Liver (tissue), 9 donors: ENCODE measurements around the gene MAP3K19. TPM values are rescaled to one million over a fixed set of nuclear protein-coding genes. Genes with fewer than 3 reads are reported as not detected.
"Not testable (repeated sequence)": the region's sequence is repeated elsewhere in the genome, so short reads cannot be mapped to it uniquely, and the experiment has no call there.

Experiments
- DNase-seq: peaks from one replicate; pipeline ENCODE4 v3.0.0-alpha.2; 2017; ENCODE audit warnings: low spot score
- H3K27ac ChIP-seq, 2 donors: one replicate each; pipeline ENCODE4 v1.7.0; 2013; ENCODE audit warnings: inconsistent platforms in 2 of 2, low read length in 2 of 2, control low read depth in 1 of 2, low read depth in 1 of 2, mild to moderate bottlenecking in 1 of 2
- H3K27me3 ChIP-seq, 4 donors: one replicate each; pipeline versions ENCODE4 v1.6.1 to v1.7.0; 2013; ENCODE audit warnings: low read length in 3 of 4, inconsistent platforms in 1 of 4, mild to moderate bottlenecking in 1 of 4, moderate library complexity in 1 of 4; ENCODE audit not compliant: control insufficient read depth in 4 of 4, insufficient read depth in 4 of 4
- H3K36me3 ChIP-seq, 4 donors: one replicate each; pipeline versions ENCODE4 v1.6.1 to v1.7.0; 2013; ENCODE audit warnings: low read length in 3 of 4, mild to moderate bottlenecking in 3 of 4, low read depth in 1 of 4, moderate library complexity in 1 of 4; ENCODE audit not compliant: control insufficient read depth in 4 of 4, insufficient read depth in 3 of 4
- H3K4me1 ChIP-seq, 4 donors: one replicate each; pipeline versions ENCODE4 v1.6.1 to v1.7.0; 2013; ENCODE audit warnings: low read length in 3 of 4, mild to moderate bottlenecking in 3 of 4, moderate library complexity in 1 of 4; ENCODE audit not compliant: control insufficient read depth in 4 of 4, insufficient read depth in 4 of 4
- H3K4me3 ChIP-seq, 3 donors: one replicate each; pipeline versions ENCODE4 v1.6.1 to v1.7.0; 2013; ENCODE audit warnings: low read length in 3 of 3, control low read depth in 1 of 3, low read depth in 1 of 3, mild to moderate bottlenecking in 1 of 3
- H3K9ac ChIP-seq, 2 donors: one replicate each; pipeline ENCODE4 v1.7.0; 2013; ENCODE audit warnings: low read length in 2 of 2, mild to moderate bottlenecking in 2 of 2, moderate library complexity in 2 of 2, control low read depth in 1 of 2, low read depth in 1 of 2
- H3K9me3 ChIP-seq, 4 donors: one replicate each; pipeline versions ENCODE4 v1.6.1 to v1.7.0; 2013; ENCODE audit warnings: low read length in 3 of 4; ENCODE audit not compliant: control insufficient read depth in 4 of 4
- EGR1 ChIP-seq, 2 donors: IDR thresholded peaks; 2 replicates each; pipeline ENCODE4 v1.6.1; 2016 to 2018; ENCODE audit warnings: antibody characterized with exemption in 2 of 2, low read depth in 2 of 2
- FOXA1 ChIP-seq: IDR thresholded peaks from 2 replicates; pipeline ENCODE4 v1.6.1; 2016; ENCODE audit warnings: antibody characterized with exemption
- FOXA2 ChIP-seq: IDR thresholded peaks from 2 replicates; pipeline ENCODE4 v1.6.1; 2016; ENCODE audit warnings: antibody characterized with exemption
- GABPA ChIP-seq, 2 donors: IDR thresholded peaks in 1 of 2; conservative IDR thresholded peaks in 1 of 2; 2 replicates each; pipeline ENCODE4 v1.6.1; 2016; ENCODE audit warnings: antibody characterized with exemption in 2 of 2, mild to moderate bottlenecking in 1 of 2, moderate library complexity in 1 of 2
- HNF4A ChIP-seq, 2 donors: conservative IDR thresholded peaks; 2 replicates each; pipeline ENCODE4 v1.6.1; 2016; ENCODE audit warnings: antibody characterized with exemption in 2 of 2, mild to moderate bottlenecking in 2 of 2
- HNF4G ChIP-seq: IDR thresholded peaks from 2 replicates; pipeline ENCODE4 v1.6.1; 2016; ENCODE audit warnings: antibody characterized with exemption
- JUND ChIP-seq, 2 donors: IDR thresholded peaks; 2 replicates each; pipeline ENCODE4 v1.6.1; 2016; ENCODE audit warnings: antibody characterized with exemption in 2 of 2
- NR2F2 ChIP-seq: IDR thresholded peaks from 2 replicates; pipeline ENCODE4 v1.6.1; 2016; ENCODE audit warnings: antibody characterized with exemption
- RAD21 ChIP-seq, 2 donors: IDR thresholded peaks; 2 replicates each; pipeline ENCODE4 v1.6.1; 2016; ENCODE audit warnings: antibody characterized with exemption in 2 of 2, mild to moderate bottlenecking in 2 of 2
- RXRA ChIP-seq, 2 donors: IDR thresholded peaks; 2 replicates each; pipeline ENCODE4 v1.6.1; 2017 to 2018; ENCODE audit warnings: antibody characterized with exemption in 2 of 2, mild to moderate bottlenecking in 1 of 2
- SP1 ChIP-seq: IDR thresholded peaks from 2 replicates; pipeline ENCODE4 v1.6.1; 2018; ENCODE audit warnings: antibody characterized with exemption, mild to moderate bottlenecking
- TAF1 ChIP-seq: conservative IDR thresholded peaks from 2 replicates; pipeline ENCODE4 v1.6.1; 2016; ENCODE audit warnings: antibody characterized with exemption, mild to moderate bottlenecking
- YY1 ChIP-seq: IDR thresholded peaks from 2 replicates; pipeline ENCODE4 v1.6.1; 2016; ENCODE audit warnings: antibody characterized with exemption, mild to moderate bottlenecking
- WGBS: extraction: QIAGEN DNeasy Blood & Tissue Kit; methylation state at CpG from one replicate; pipeline ENCODE4 v1.1.7; 2013; 5-methylcytosine and 5-hydroxymethylcytosine counted together
- polyA plus RNA-seq, 2 donors: library from polyadenylated mRNA; stranded (reverse) in 1 of 2; unstranded in 1 of 2; fragments of 200-250 nt in 1 of 2; fragments of >200 nt in 1 of 2; fragmentation: Nextera tagmentation in 1 of 2; extraction: Ambion mirVana in 1 of 2; gene quantifications; one replicate each; pipeline versions ENCODE4 v1.2.1 to v1.2.3, GENCODE V29; 2013 to 2015
- total RNA-seq, 2 donors: library from RNA; depleted of rRNA; stranded (reverse); fragments of >200 nt; gene quantifications; one replicate each; pipeline ENCODE4 v1.2.3, GENCODE V29; 2014
- TF ChIP-seq, protein P1 (sequence below): IDR thresholded peaks from 2 replicates; pipeline ENCODE4 v1.6.1; 2016; ENCODE audit warnings: antibody characterized with exemption, mild to moderate bottlenecking
- TF ChIP-seq, protein P2 (sequence below): fragments of 150-350 bp; IDR thresholded peaks from 2 replicates; pipeline ENCODE4 v1.5.1; 2017; ENCODE audit warnings: improper control_type of control experiment, low read depth, low read length; ENCODE audit not compliant: missing input control
- TF ChIP-seq, protein P3 (sequence below): IDR thresholded peaks from 2 replicates; pipeline ENCODE4 v1.6.1; 2016; ENCODE audit warnings: antibody characterized with exemption
- TF ChIP-seq, protein P4 (sequence below): IDR thresholded peaks from 2 replicates; pipeline ENCODE4 v1.6.1; 2016; ENCODE audit warnings: antibody characterized with exemption
- TF ChIP-seq, protein P5 (sequence below): IDR thresholded peaks from 2 replicates; pipeline ENCODE4 v1.6.1; 2016; ENCODE audit warnings: antibody characterized with exemption
- donor health status: healthy.
- donor health status: healthy.
- donor health status: healthy.
- donor health status: healthy.
- donor health status: healthy.

Gene MAP3K19
- total and polyA plus RNA-seq, 4 donors: not detected

DNA sequence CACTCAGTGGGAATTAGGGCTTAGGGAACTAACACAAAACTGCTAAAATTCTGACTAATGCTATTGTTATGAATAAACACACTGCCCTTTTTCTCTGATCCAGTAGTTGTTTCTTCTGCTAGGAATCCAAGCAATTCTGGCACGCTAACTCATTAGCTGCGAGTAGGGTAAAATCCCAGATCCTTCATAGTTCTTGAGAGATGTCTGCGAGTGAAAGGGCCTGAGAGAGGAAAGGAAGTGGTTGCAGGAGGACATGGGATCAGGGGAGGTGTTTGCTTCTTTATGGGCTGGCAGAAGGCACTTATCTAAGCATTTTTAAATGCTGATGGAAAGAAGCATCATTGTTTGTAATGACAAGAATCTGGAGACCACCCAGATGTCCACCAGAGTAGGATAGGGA lies 9.4 kb downstream of the MAP3K19 start:
- Histone ChIP-seq H3K9ac (no peak overlapping the region), H3K27me3 (no peaks in the 10 kb centered on the region), H3K4me3 (no peak overlapping the region), H3K36me3 (no peaks in the 10 kb centered on the region), H3K27ac (no peak overlapping the region), H3K4me1 (no peaks in the 10 kb centered on the region), H3K9me3 (no peaks in the 10 kb centered on the region)
- 85% methylated on average over 3 of the region's 3 CpGs for WGBS
- TF ChIP-seq GABPA (IDR thresholded peaks at IDR 0.05 in 1 of 2, conservative IDR thresholded peaks at IDR 0.05 in 1 of 2) (no peak), RAD21 (IDR thresholded peaks at IDR 0.05) (no peak), FOXA1 (no peak), FOXA2 (no peak), HNF4A (conservative IDR thresholded peaks at IDR 0.05) (no peak), YY1 (no peak), HNF4G (no peak), RXRA (IDR thresholded peaks at IDR 0.05) (no peak), NR2F2 (no peak), SP1 (no peak), JUND (IDR thresholded peaks at IDR 0.05) (no peak), EGR1 (IDR thresholded peaks at IDR 0.05; ENCODE audit: low read depth in 2 of 2) (no peak), TAF1 (no peak)
- TF ChIP-seq, protein P1, sequence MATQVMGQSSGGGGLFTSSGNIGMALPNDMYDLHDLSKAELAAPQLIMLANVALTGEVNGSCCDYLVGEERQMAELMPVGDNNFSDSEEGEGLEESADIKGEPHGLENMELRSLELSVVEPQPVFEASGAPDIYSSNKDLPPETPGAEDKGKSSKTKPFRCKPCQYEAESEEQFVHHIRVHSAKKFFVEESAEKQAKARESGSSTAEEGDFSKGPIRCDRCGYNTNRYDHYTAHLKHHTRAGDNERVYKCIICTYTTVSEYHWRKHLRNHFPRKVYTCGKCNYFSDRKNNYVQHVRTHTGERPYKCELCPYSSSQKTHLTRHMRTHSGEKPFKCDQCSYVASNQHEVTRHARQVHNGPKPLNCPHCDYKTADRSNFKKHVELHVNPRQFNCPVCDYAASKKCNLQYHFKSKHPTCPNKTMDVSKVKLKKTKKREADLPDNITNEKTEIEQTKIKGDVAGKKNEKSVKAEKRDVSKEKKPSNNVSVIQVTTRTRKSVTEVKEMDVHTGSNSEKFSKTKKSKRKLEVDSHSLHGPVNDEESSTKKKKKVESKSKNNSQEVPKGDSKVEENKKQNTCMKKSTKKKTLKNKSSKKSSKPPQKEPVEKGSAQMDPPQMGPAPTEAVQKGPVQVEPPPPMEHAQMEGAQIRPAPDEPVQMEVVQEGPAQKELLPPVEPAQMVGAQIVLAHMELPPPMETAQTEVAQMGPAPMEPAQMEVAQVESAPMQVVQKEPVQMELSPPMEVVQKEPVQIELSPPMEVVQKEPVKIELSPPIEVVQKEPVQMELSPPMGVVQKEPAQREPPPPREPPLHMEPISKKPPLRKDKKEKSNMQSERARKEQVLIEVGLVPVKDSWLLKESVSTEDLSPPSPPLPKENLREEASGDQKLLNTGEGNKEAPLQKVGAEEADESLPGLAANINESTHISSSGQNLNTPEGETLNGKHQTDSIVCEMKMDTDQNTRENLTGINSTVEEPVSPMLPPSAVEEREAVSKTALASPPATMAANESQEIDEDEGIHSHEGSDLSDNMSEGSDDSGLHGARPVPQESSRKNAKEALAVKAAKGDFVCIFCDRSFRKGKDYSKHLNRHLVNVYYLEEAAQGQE: no peak
- TF ChIP-seq, protein P2, sequence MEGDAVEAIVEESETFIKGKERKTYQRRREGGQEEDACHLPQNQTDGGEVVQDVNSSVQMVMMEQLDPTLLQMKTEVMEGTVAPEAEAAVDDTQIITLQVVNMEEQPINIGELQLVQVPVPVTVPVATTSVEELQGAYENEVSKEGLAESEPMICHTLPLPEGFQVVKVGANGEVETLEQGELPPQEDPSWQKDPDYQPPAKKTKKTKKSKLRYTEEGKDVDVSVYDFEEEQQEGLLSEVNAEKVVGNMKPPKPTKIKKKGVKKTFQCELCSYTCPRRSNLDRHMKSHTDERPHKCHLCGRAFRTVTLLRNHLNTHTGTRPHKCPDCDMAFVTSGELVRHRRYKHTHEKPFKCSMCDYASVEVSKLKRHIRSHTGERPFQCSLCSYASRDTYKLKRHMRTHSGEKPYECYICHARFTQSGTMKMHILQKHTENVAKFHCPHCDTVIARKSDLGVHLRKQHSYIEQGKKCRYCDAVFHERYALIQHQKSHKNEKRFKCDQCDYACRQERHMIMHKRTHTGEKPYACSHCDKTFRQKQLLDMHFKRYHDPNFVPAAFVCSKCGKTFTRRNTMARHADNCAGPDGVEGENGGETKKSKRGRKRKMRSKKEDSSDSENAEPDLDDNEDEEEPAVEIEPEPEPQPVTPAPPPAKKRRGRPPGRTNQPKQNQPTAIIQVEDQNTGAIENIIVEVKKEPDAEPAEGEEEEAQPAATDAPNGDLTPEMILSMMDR: no peak
- TF ChIP-seq, protein P3, sequence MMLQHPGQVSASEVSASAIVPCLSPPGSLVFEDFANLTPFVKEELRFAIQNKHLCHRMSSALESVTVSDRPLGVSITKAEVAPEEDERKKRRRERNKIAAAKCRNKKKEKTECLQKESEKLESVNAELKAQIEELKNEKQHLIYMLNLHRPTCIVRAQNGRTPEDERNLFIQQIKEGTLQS: no peak
- TF ChIP-seq, protein P4, sequence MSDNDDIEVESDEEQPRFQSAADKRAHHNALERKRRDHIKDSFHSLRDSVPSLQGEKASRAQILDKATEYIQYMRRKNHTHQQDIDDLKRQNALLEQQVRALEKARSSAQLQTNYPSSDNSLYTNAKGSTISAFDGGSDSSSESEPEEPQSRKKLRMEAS: no peak
- TF ChIP-seq, protein P5, sequence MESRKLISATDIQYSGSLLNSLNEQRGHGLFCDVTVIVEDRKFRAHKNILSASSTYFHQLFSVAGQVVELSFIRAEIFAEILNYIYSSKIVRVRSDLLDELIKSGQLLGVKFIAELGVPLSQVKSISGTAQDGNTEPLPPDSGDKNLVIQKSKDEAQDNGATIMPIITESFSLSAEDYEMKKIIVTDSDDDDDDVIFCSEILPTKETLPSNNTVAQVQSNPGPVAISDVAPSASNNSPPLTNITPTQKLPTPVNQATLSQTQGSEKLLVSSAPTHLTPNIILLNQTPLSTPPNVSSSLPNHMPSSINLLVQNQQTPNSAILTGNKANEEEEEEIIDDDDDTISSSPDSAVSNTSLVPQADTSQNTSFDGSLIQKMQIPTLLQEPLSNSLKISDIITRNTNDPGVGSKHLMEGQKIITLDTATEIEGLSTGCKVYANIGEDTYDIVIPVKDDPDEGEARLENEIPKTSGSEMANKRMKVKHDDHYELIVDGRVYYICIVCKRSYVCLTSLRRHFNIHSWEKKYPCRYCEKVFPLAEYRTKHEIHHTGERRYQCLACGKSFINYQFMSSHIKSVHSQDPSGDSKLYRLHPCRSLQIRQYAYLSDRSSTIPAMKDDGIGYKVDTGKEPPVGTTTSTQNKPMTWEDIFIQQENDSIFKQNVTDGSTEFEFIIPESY: no peak
- no peak for DNase-seq

DNA sequence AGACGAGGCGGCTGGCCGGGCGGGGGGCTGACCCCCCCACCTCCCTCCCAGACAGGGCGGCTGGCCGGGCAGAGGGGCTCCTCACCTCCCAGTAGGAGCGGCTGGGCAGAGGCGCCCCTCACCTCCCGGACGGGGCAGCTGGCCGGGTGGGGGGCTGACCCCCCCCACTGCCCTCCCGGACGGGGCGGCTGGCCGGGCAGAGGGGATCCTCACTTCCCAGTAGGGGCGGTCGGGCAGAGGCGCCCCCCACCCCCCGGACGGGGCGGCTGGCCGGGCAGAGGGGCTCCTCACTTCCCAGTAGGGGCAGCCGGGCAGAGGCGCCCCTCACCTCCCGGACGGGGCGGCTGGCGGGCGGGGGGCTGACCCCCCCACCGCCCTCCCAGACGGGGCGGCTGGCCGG lies 14.0 kb downstream of the MAP3K19 start:
- DNase-seq, H3K4me3 ChIP-seq, H3K27ac ChIP-seq, H3K4me1 ChIP-seq, H3K36me3 ChIP-seq, H3K27me3 ChIP-seq, H3K9ac ChIP-seq, H3K9me3 ChIP-seq: not testable (repeated sequence)
- 96% methylated on average over 18 of the region's 33 CpGs for WGBS
